CD14-positive monocyte (primary cell): Measurements from ENCODE around the gene TRIM62. TPM values are rescaled to one million over a fixed set of nuclear protein-coding genes. Genes with fewer than 3 reads are reported as not detected.

Experiments
- DNase-seq, 3 donors: peaks; one replicate each; pipeline ENCODE4 v3.0.0-alpha.2; 2011 to 2022
- H2AFZ ChIP-seq: 2 replicates; pipeline ENCODE4 v1.6.0; 2012; ENCODE audit warnings: mild to moderate bottlenecking, low read depth, low read length, inconsistent platforms; ENCODE audit not compliant: insufficient read depth, poor library complexity, severe bottlenecking
- H3K27ac ChIP-seq, 2 donors: 1 replicate in 1 of 2; 2 replicates in 1 of 2; pipeline ENCODE4 v1.5.1; 2012 to 2013; ENCODE audit warnings: low read length in 2 of 2, control low read depth in 1 of 2, inconsistent platforms in 1 of 2, low read depth in 1 of 2, mild to moderate bottlenecking in 1 of 2
- H3K27me3 ChIP-seq, 2 donors: one replicate each; pipeline versions ENCODE4 v1.6.0 to v1.6.1; 2011 to 2013; ENCODE audit warnings: low read length in 2 of 2; ENCODE audit not compliant: control insufficient read depth in 2 of 2, insufficient read depth in 2 of 2
- H3K36me3 ChIP-seq, 2 donors: replicated peaks in 1 of 2; 1 replicate in 1 of 2; 2 replicates in 1 of 2; pipeline versions ENCODE4 v1.5.1 to v1.6.1; 2012 to 2013; ENCODE audit warnings: low read length in 2 of 2, control low read depth in 1 of 2, inconsistent platforms in 1 of 2, mild to moderate bottlenecking in 1 of 2; ENCODE audit not compliant: insufficient read depth in 2 of 2, control insufficient read depth in 1 of 2
- H3K4me1 ChIP-seq, 2 donors: 1 replicate in 1 of 2; 2 replicates in 1 of 2; pipeline versions ENCODE4 v1.5.1 to v1.6.1; 2012 to 2013; ENCODE audit warnings: low read length in 2 of 2, control low read depth in 1 of 2, inconsistent platforms in 1 of 2, mild to moderate bottlenecking in 1 of 2, moderate library complexity in 1 of 2; ENCODE audit not compliant: insufficient read depth in 2 of 2, control insufficient read depth in 1 of 2
- H3K4me2 ChIP-seq: replicated peaks from 2 replicates; pipeline ENCODE3; 2012; ENCODE audit warnings: low read length, moderate library complexity, mild to moderate bottlenecking; ENCODE audit not compliant: poor library complexity, severe bottlenecking; ENCODE audit errors: extremely low read depth
- H3K4me3 ChIP-seq, 3 experiments: fragments of 200-600 bp in 1 of 3; sonication (generic) in 1 of 3; replicated peaks in 1 of 3; 1 replicate in 2 of 3; 2 replicates in 1 of 3; pipeline ENCODE4 v1.5.1; 2011 to 2013; ENCODE audit warnings: low read length in 3 of 3, mild to moderate bottlenecking in 3 of 3, control low read depth in 2 of 3, low read depth in 2 of 3, inconsistent platforms in 1 of 3, moderate library complexity in 1 of 3
- H3K79me2 ChIP-seq: 2 replicates; pipeline ENCODE4 v1.6.0; 2012; ENCODE audit warnings: mild to moderate bottlenecking, control low read depth, inconsistent platforms, low read length, moderate library complexity; ENCODE audit not compliant: insufficient read depth
- H3K9ac ChIP-seq: 2 replicates; pipeline ENCODE4 v1.6.0; 2017; ENCODE audit warnings: low read length, mild to moderate bottlenecking; ENCODE audit not compliant: insufficient read depth, poor library complexity, severe bottlenecking
- H3K9me3 ChIP-seq, 2 donors: replicated peaks in 1 of 2; 1 replicate in 1 of 2; 2 replicates in 1 of 2; pipeline versions ENCODE4 v1.5.1 to v1.6.1; 2012 to 2013; ENCODE audit warnings: low read length in 2 of 2, control low read depth in 1 of 2; ENCODE audit not compliant: control insufficient read depth in 1 of 2, insufficient read depth in 1 of 2
- H4K20me1 ChIP-seq: 2 replicates; pipeline ENCODE4 v1.6.0; 2012; ENCODE audit warnings: mild to moderate bottlenecking, low read length, control low read depth, moderate library complexity; ENCODE audit not compliant: insufficient read depth
- H3K27ac Mint-ChIP-seq, 7 donors: one replicate each; pipeline ENCODE4 v1.8.0; 2020; ENCODE audit warnings: mild to moderate bottlenecking in 7 of 7, mixed read lengths in 7 of 7, moderate library complexity in 6 of 7, inconsistent platforms in 2 of 7
- H3K27me3 Mint-ChIP-seq, 3 donors: one replicate each; pipeline ENCODE4 v1.8.0; 2021 to 2022; ENCODE audit warnings: low read depth in 3 of 3, mild to moderate bottlenecking in 3 of 3, mixed read lengths in 3 of 3, moderate library complexity in 3 of 3, inconsistent platforms in 1 of 3
- H3K36me3 Mint-ChIP-seq, 2 donors: one replicate each; pipeline ENCODE4 v1.8.0; 2020; ENCODE audit warnings: mixed read lengths in 2 of 2, inconsistent platforms in 1 of 2, mild to moderate bottlenecking in 1 of 2
- H3K4me1 Mint-ChIP-seq: one replicate; pipeline ENCODE4 v1.8.0; 2020; ENCODE audit warnings: mild to moderate bottlenecking, mixed read lengths
- H3K4me3 Mint-ChIP-seq, 2 donors: one replicate each; pipeline ENCODE4 v1.8.0; 2020; ENCODE audit warnings: mild to moderate bottlenecking in 2 of 2, mixed read lengths in 2 of 2, moderate library complexity in 1 of 2
- H3K9me3 Mint-ChIP-seq, 7 donors: one replicate each; pipeline ENCODE4 v1.8.0; 2020 to 2022; ENCODE audit warnings: mixed read lengths in 7 of 7, mild to moderate bottlenecking in 6 of 7, moderate library complexity in 6 of 7, inconsistent platforms in 2 of 7
- WGBS: methylation state at CpG from one replicate; pipeline ENCODE4 v1.1.5; 2013; ENCODE audit warnings: missing lambda C conversion rate; ENCODE audit not compliant: insufficient coverage; 5-methylcytosine and 5-hydroxymethylcytosine counted together
- intact Hi-C, 2 donors: fragments of 100-400 bp; cut with micrococcal nuclease; formaldehyde crosslinking; loops; one replicate each; pipeline versions ENCODE4 v1.15.0 to v1.15.1; 2023
- polyA minus RNA-seq: library from RNA; depleted of rRNA, polyadenylated mRNA; stranded (reverse); fragments of >200 nt; gene quantifications from 2 replicates; pipeline ENCODE4 v1.2.3, GENCODE V29; 2012
- polyA plus RNA-seq, 3 donors: library from polyadenylated mRNA; depleted of rRNA in 1 of 3; unstranded in 2 of 3; stranded (reverse) in 1 of 3; fragments of 300-500 nt in 2 of 3; fragments of >200 nt in 1 of 3; fragmentation: Illumina TruSeq in 2 of 3; gene quantifications; 1 replicate in 2 of 3; 2 replicates in 1 of 3; pipeline ENCODE4 v1.2.3, GENCODE V29; 2012 to 2021
- total RNA-seq, 12 experiments: library from RNA in 1 of 12; stranded (reverse) in 1 of 12; fragments of 120-200 nt in 1 of 12; gene quantifications; one replicate each; pipeline ENCODE4 v1.2.4 and lab custom pipeline; 2013 to 2026; ENCODE audit warnings: mixed read lengths in 6 of 12, inconsistent platforms in 1 of 12
- TF ChIP-seq, protein P1 (sequence below): fragments of 200-600 bp; IDR thresholded peaks from one replicate; pipeline ENCODE4 v1.8.0; 2022; ENCODE audit warnings: antibody characterized with exemption, mild to moderate bottlenecking

TRIM62 gene
- total RNA-seq (2013) = 3.2 TPM
- polyA plus RNA-seq = 1 to 10 TPM; 1.7 to 8.1 (median 2.1) TPM
- 6.5 and 10.5 TPM in 2 replicates for polyA minus RNA-seq
- total RNA-seq (lab: John Stamatoyannopoulos, UW) = 1.6 to 10.0 (median 5.8) reads per million in 11 experiments

GRCh38 chr1:33181921-33182341, at the start of gene TRIM62:
TSS of gene TRIM62 (minus strand) at chr1:33182043. CDS start at chr1:33181432, 611 bp downstream.
- Histone ChIP-seq H3K4me3 (peak within 1 kb of the TSS; percentile 74 to 92 (median 76)), H3K27ac (peak within 1 kb of the TSS in 1 of 2 donors; percentile 18)
- H3K27ac Mint-ChIP-seq = peak within 1 kb of the TSS in 5 of 7 donors; percentile 48 to 75 (median 56)

DNA sequence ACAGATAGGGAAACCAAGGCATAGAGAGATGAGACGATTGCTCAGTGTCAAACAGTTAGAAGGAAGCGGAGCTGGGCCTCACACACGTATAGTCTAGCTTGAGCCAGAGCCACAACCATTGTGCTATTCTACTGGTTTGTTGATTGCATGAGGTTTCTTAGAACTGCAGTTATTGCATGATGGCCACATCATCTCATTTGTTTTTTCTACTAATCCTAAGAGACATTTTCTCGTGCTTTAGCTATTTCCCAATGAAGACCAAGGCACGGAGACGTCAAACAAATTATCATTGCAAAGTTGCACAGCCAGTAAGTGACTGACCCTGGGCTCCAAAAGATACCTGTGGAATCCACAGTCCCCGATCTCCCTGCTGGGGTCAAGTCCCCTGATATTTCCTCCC, 49.3 kb upstream of the TRIM62 start:
- Histone ChIP-seq H3K4me2 (no peak overlapping the region), H3K9ac (no peak overlapping the region), H4K20me1 (no peaks in the 10 kb centered on the region), H3K27ac (no peak overlapping the region), H3K79me2 (no peaks in the 10 kb centered on the region), H3K36me3 (no peaks in the 10 kb centered on the region), H3K9me3 (no peaks in the 10 kb centered on the region), H3K27me3 (no peaks in the 10 kb centered on the region), H3K4me1 (no peaks in the 10 kb centered on the region), H2AFZ (no peak overlapping the region), H3K4me3 (no peak overlapping the region)
- Mint-ChIP-seq H3K27ac (no peak overlapping the region), H3K9me3 (peaks cover 0 to 2% (median 0%) of the 10 kb centered on the region in 7 donors), H3K27me3 (peaks cover 5 to 20% (median 9%) of the 10 kb centered on the region in 3 donors), H3K4me1 (no peaks in the 10 kb centered on the region), H3K36me3 (no peaks in the 10 kb centered on the region), H3K4me3 (no peak overlapping the region)
- no peak for DNase-seq
- WGBS = 100% methylated on average over 3 of the region's 7 CpGs
- intact Hi-C loops = no loop called here
- TF ChIP-seq, protein P1, sequence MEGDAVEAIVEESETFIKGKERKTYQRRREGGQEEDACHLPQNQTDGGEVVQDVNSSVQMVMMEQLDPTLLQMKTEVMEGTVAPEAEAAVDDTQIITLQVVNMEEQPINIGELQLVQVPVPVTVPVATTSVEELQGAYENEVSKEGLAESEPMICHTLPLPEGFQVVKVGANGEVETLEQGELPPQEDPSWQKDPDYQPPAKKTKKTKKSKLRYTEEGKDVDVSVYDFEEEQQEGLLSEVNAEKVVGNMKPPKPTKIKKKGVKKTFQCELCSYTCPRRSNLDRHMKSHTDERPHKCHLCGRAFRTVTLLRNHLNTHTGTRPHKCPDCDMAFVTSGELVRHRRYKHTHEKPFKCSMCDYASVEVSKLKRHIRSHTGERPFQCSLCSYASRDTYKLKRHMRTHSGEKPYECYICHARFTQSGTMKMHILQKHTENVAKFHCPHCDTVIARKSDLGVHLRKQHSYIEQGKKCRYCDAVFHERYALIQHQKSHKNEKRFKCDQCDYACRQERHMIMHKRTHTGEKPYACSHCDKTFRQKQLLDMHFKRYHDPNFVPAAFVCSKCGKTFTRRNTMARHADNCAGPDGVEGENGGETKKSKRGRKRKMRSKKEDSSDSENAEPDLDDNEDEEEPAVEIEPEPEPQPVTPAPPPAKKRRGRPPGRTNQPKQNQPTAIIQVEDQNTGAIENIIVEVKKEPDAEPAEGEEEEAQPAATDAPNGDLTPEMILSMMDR = no peak

More at GRCh38 chr1:33181921-33182341, at the start of gene TRIM62:
- H3K36me3 ChIP-seq = peaks cover 0 to 6% of the 10 kb centered on the region in 2 donors
- 0% methylated on average over 28 of the region's 35 CpGs for WGBS
- H2AFZ ChIP-seq = peak within 1 kb of the TSS; percentile 80
- H3K4me1 Mint-ChIP-seq = peaks cover 24% of the 10 kb centered on the region
- H3K27me3 ChIP-seq = peaks cover 9 to 14% of the 10 kb centered on the region in 2 donors
- H3K4me2 ChIP-seq = peak within 1 kb of the TSS; percentile 100
- H3K79me2 ChIP-seq = no peaks in the 10 kb centered on the region
- peak within 1 kb of the TSS; percentile 54 for H3K9ac ChIP-seq
- peaks cover 29% of the 10 kb centered on the region for H4K20me1 ChIP-seq
- H3K36me3 Mint-ChIP-seq = peaks cover 6 to 7% of the 10 kb centered on the region in 2 donors
- H3K4me3 Mint-ChIP-seq = peak within 1 kb of the TSS; percentile 86 to 89
- H3K4me1 ChIP-seq = peaks cover 11 to 23% of the 10 kb centered on the region in 2 donors
- TF ChIP-seq, protein P1 = no peak
- peak; percentile 70 to 77 (median 70) for DNase-seq
- H3K27me3 Mint-ChIP-seq = peaks cover 11 to 26% (median 15%) of the 10 kb centered on the region in 3 donors
- H3K9me3 Mint-ChIP-seq = peaks cover 0 to 2% (median 0%) of the 10 kb centered on the region in 7 donors
- intact Hi-C loops = loop anchor here in 1 of 2 donors (2.0 to 10.0 kb wide), 2 partner anchors 57 to 169 kb away; no protein-coding TSS in a partner anchor
- H3K9me3 ChIP-seq = no peaks in the 10 kb centered on the region
